AG09319 (cell line): Measurements from ENCODE around the gene RPS2.

Experiments
- DNase-seq: peaks from one replicate; pipeline ENCODE4 v3.0.0-alpha.2; 2010; ENCODE audit warnings: low read depth; ENCODE audit errors: extremely low read depth
- CTCF ChIP-seq: IDR thresholded peaks from 2 replicates; pipeline ENCODE4 v1.5.1; 2011; ENCODE audit warnings: low read depth, mild to moderate bottlenecking, inconsistent platforms, low read length, moderate library complexity

The RPS2 gene

GRCh38 chr16:2002406-2003230 is 38.0 kb upstream of the RPS2 start:
- TF ChIP-seq CTCF, result no peak
- DNase-seq, result no peak

- no peak for TF ChIP-seq CTCF
- DNase-seq, result no peak
Observed at GRCh38 chr16:2001456-2002355, 37.1 kb upstream of the RPS2 start.

- no peak for TF ChIP-seq CTCF
- no peak for DNase-seq
Observed at GRCh38 chr16:2001035-2001434, 36.4 kb upstream of the RPS2 start.

GRCh38 chr16:1999866-2000514 is 35.4 kb upstream of the RPS2 start:
- DNase-seq, result no peak
- no peak for TF ChIP-seq CTCF

- DNase-seq, result no peak
- TF ChIP-seq CTCF, result no peak
Observed at GRCh38 chr16:1998852-1999801, 34.5 kb upstream of the RPS2 start.

GRCh38 chr16:1998360-1998835 is 33.8 kb upstream of the RPS2 start:
- no peak for TF ChIP-seq CTCF
- no peak for DNase-seq
